HG03097 (cell line): ENCODE measurements around the gene COL27A1.
"Not testable (repeated sequence)": the region's sequence is repeated elsewhere in the genome, so short reads cannot be mapped to it uniquely, and the experiment has no call there.

Experiments
- ATAC-seq: cut with Tn5 transposase; IDR thresholded peaks from one replicate; pipeline ENCODE4 v1.9.1; 2021; ENCODE audit not compliant: unreplicated experiment, low FRiP score

Gene COL27A1

GRCh38 chr9:114314881-114315722, 159.8 kb downstream of the COL27A1 start:
- no peak for ATAC-seq

GRCh38 chr9:114315723-114316363, 160.5 kb downstream of the COL27A1 start:
- no peak for ATAC-seq

- ATAC-seq: no peak
Measured at GRCh38 chr9:114316605-114317230, 161.4 kb downstream of the COL27A1 start.

GRCh38 chr9:114317665-114318357, 162.5 kb downstream of the COL27A1 start:
- ATAC-seq: no peak

- ATAC-seq: no peak
Measured at GRCh38 chr9:114318416-114318815, 163.1 kb downstream of the COL27A1 start.

- no peak for ATAC-seq
Measured at GRCh38 chr9:114319147-114319546, 163.8 kb downstream of the COL27A1 start.

GRCh38 chr9:114320710-114321109, 165.4 kb downstream of the COL27A1 start:
- ATAC-seq: not testable (repeated sequence)

- ATAC-seq: no peak
Measured at GRCh38 chr9:114321759-114322158, 166.4 kb downstream of the COL27A1 start.

GRCh38 chr9:114322160-114322818, 167.0 kb downstream of the COL27A1 start:
- not testable (repeated sequence) for ATAC-seq

- not testable (repeated sequence) for ATAC-seq
Measured at GRCh38 chr9:114322831-114323531, 167.6 kb downstream of the COL27A1 start, which contains the start of gene ORM1. Gene ORM1 (plus strand): TSS chr9:114323098. CDS start chr9:114323134, 36 bp downstream.

GRCh38 chr9:114323849-114324248, 168.5 kb downstream of the COL27A1 start:
- not testable (repeated sequence) for ATAC-seq

GRCh38 chr9:114324492-114324891, 169.2 kb downstream of the COL27A1 start:
- no peak for ATAC-seq

- not testable (repeated sequence) for ATAC-seq
Measured at GRCh38 chr9:114324965-114325364, 169.6 kb downstream of the COL27A1 start.

GRCh38 chr9:114325684-114326254, 170.4 kb downstream of the COL27A1 start:
- ATAC-seq: not testable (repeated sequence)

GRCh38 chr9:114327749-114328148, 172.4 kb downstream of the COL27A1 start:
- ATAC-seq: no peak

GRCh38 chr9:114328357-114328820, 173.1 kb downstream of the COL27A1 start:
- not testable (repeated sequence) for ATAC-seq

GRCh38 chr9:114328937-114329624, 173.7 kb downstream of the COL27A1 start:
- ATAC-seq: not testable (repeated sequence)

- ATAC-seq: not testable (repeated sequence)
Measured at GRCh38 chr9:114329625-114330022, 174.3 kb downstream of the COL27A1 start, which contains the start of gene ORM2. Gene ORM2 (plus strand): TSS chr9:114329869. CDS start chr9:114329905, 36 bp downstream.
